GM18526 (cell line): ENCODE measurements around the gene BSND.

Experiments
- POLR2A ChIP-seq: IDR thresholded peaks from 3 replicates; pipeline ENCODE4 v1.6.1; 2011; ENCODE audit not compliant: insufficient read length; ENCODE audit errors: extremely low read depth

Gene BSND

GRCh38 chr1:54970901-54971300 is 27.8 kb upstream of the BSND start:
- TF ChIP-seq POLR2A: no peak

DNA sequence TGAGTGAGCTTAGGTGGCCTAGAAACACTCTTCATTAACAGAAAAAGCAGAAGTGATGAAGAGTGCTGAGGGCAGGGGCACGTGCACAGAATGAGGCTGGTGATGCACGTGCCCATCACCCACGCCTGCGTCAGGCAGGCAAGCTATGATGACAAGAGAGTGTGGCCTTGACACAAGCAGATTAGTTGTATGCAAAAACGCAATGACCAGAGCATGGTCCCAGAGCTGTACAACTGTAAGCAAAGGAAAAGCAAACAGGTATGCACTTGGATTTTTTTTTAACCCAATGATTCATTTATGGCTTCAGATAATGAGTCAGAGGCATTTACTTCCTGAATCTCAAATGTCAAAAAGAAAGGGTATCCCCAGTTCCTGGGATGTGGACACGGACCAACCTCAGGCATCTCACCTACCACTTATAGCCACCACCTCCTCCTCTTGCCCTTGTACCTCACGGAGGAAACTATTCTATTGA is 27.4 kb upstream of the BSND start:
- TF ChIP-seq POLR2A: no peak

- no peak for TF ChIP-seq POLR2A
Measured at GRCh38 chr1:54972436-54972835, 26.3 kb upstream of the BSND start.

GRCh38 chr1:54973205-54973921 is 25.4 kb upstream of the BSND start:
- TF ChIP-seq POLR2A: no peak

GRCh38 chr1:54975356-54976108 is 23.2 kb upstream of the BSND start:
- no peak for TF ChIP-seq POLR2A

- no peak for TF ChIP-seq POLR2A
Measured at GRCh38 chr1:54976747-54977146, 22.0 kb upstream of the BSND start.

GRCh38 chr1:54977533-54978297 is 21.0 kb upstream of the BSND start:
- TF ChIP-seq POLR2A: no peak

DNA sequence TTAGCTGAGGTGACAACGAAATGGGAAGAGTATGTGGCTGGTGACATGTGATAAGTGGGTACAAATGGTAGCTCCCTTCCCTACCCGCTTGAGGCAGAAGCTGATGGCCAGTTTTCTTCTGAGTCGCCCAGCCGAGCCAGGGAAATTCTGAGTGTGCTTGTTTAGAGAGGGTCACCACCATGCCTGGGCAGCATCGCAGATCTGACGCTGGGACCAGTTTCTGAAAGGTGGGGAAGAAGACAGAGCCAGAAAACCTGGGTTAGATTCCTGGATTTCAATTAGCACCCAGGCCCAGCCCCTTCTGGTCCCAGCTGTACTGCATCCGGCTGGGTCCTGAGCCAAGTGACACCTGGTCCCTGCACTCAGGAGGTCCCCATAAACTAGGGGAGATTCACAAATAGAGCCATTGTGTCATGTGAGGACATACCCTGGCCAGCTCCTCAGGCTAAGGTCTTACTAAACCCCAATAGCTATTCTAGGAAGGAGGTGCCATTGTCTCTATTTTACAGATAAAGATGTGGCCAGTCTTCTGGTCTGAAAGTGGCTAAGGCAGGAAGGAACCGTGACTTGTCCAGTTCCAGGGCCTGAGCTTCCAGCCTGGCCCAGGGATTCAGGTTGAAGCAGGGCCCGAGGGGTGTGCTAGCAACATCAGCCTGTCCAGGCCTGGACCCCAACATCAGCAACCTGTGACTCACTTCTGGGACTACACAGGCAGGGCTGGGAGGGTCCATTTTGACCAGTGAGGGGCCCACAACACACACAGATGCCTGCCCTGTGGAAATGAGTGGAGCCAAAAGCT is 20.0 kb upstream of the BSND start:
- TF ChIP-seq POLR2A: no peak

GRCh38 chr1:54979327-54979891 is 19.3 kb upstream of the BSND start:
- no peak for TF ChIP-seq POLR2A

DNA sequence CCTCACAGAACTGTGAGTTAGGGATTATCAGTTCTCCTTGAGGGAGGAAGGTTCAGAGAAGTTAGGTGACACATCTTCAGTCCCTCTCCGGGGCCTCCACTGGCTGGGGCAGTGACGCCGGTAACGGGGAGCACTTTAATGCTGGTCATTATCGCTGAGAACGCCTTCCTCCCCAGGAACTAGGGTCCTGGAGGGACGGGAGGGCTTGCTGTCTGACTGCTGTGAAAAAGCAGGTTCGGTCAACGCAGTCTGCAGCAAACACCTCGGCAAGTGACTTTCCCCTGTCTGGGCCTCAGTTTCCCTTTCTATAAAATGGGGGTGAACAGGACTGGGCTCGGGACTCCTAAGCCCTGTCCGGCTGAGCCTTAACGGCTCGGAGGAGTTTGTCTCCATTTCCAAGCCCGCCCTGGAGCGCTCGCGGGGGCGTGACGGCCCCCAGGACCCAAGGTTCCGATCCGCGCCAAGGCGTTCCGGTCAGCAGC is 18.6 kb upstream of the BSND start:
- TF ChIP-seq POLR2A: no peak

- TF ChIP-seq POLR2A: no peak
Measured at GRCh38 chr1:54980528-54981241, 18.0 kb upstream of the BSND start, which contains the start of gene TMEM61. TSS of gene TMEM61 (plus strand) at chr1:54980628. CDS start at chr1:54981066, 438 bp downstream.

- TF ChIP-seq POLR2A: no peak
Measured at GRCh38 chr1:54981466-54981865, 17.3 kb upstream of the BSND start.

GRCh38 chr1:54982739-54983138 is 16.0 kb upstream of the BSND start:
- TF ChIP-seq POLR2A: no peak
